H1 (cell line): ENCODE results near the gene OOSP3. TPM values are rescaled to one million over a fixed set of nuclear protein-coding genes. Genes with fewer than 3 reads are reported as not detected.

Experiments used
- CTCF ChIA-PET: fragments of 300-600 bp; sonication (Branson Sonifier 250); formaldehyde crosslinking; loops from one replicate; lab custom pipeline; 2021; ENCODE audit not compliant: partially characterized antibody; lab: Charles Lee
- POLR2A ChIA-PET: fragments of 300-600 bp; sonication (Branson Sonifier 250); formaldehyde crosslinking; loops from one replicate; lab custom pipeline; 2021; ENCODE audit warnings: inconsistent platforms; ENCODE audit not compliant: partially characterized antibody; lab: Charles Lee
- DNase-seq, 2 experiments: peaks; one replicate each; pipeline versions ENCODE4 v3.0.0 to v3.0.0-alpha.2; 2010 to 2022; ENCODE audit warnings: low spot score in 2 of 2, low read depth in 1 of 2, mixed read lengths in 1 of 2
- FAIRE-seq: peaks from 2 replicates; lab custom pipeline; 2011; peaks lifted over from hg19 to GRCh38; lab: Jason Lieb, UNC
- H2AFZ ChIP-seq: 2 replicates; pipeline ENCODE4 v1.8.1; 2012; ENCODE audit warnings: low read length, inconsistent platforms
- H2AK5ac ChIP-seq: 2 replicates; pipeline ENCODE4 v1.6.1; 2013; ENCODE audit warnings: low read depth, low read length
- H2BK120ac ChIP-seq: replicated peaks from 2 replicates; pipeline ENCODE3; 2013; ENCODE audit warnings: low read depth, low read length, inconsistent platforms
- H2BK12ac ChIP-seq: 2 replicates; pipeline ENCODE4 v1.6.1; 2013; ENCODE audit warnings: low read depth, low read length
- H2BK15ac ChIP-seq: 2 replicates; pipeline ENCODE4 v1.6.1; 2013; ENCODE audit warnings: low read length
- H2BK20ac ChIP-seq: 2 replicates; pipeline ENCODE4 v1.6.1; 2013; ENCODE audit warnings: low read length
- H2BK5ac ChIP-seq: 2 replicates; pipeline ENCODE4 v1.6.1; 2013; ENCODE audit warnings: low read depth, low read length
- H3K14ac ChIP-seq: 2 replicates; pipeline ENCODE4 v1.6.1; 2013; ENCODE audit warnings: inconsistent platforms; ENCODE audit not compliant: insufficient read length
- H3K18ac ChIP-seq: 2 replicates; pipeline ENCODE4 v1.6.1; 2013; ENCODE audit warnings: low read length; ENCODE audit errors: extremely low read depth
- H3K23ac ChIP-seq: 2 replicates; pipeline ENCODE4 v1.6.1; 2013; ENCODE audit warnings: inconsistent platforms; ENCODE audit not compliant: insufficient read length
- H3K23me2 ChIP-seq: 2 replicates; pipeline ENCODE4 v1.6.1; 2013; ENCODE audit warnings: low read depth, low read length
- H3K27ac ChIP-seq: 2 replicates; pipeline ENCODE4 v1.6.1; 2011; ENCODE audit warnings: low read depth, low read length, inconsistent platforms
- H3K27me3 ChIP-seq, 4 experiments: replicated peaks in 1 of 4; 1 replicate in 1 of 4; 2 replicates in 3 of 4; pipeline versions ENCODE4 v1.6.1 to v1.8.1; 2011 to 2013; ENCODE audit warnings: low read length in 3 of 4, mild to moderate bottlenecking in 3 of 4, inconsistent platforms in 2 of 4, mixed read lengths in 2 of 4, moderate library complexity in 1 of 4; ENCODE audit not compliant: control insufficient read depth in 3 of 4, insufficient read depth in 3 of 4; ENCODE audit errors: extremely low read depth in 1 of 4
- H3K36me3 ChIP-seq, 4 experiments: 2 replicates each; pipeline versions ENCODE4 v1.6.1 to v1.8.1; 2011 to 2013; ENCODE audit warnings: mild to moderate bottlenecking in 4 of 4, low read length in 3 of 4, moderate library complexity in 2 of 4, control low read depth in 1 of 4, inconsistent platforms in 1 of 4; ENCODE audit not compliant: insufficient read depth in 4 of 4, control insufficient read depth in 2 of 4
- H3K4ac ChIP-seq: replicated peaks from 2 replicates; pipeline ENCODE3; 2013; ENCODE audit warnings: low read length, low read depth, mixed read lengths, inconsistent platforms; ENCODE audit not compliant: insufficient read length
- H3K4me1 ChIP-seq, 4 experiments: replicated peaks in 1 of 4; 1 replicate in 1 of 4; 2 replicates in 3 of 4; pipeline versions ENCODE4 v1.6.1 to v1.8.1; 2011 to 2013; ENCODE audit warnings: low read length in 3 of 4, inconsistent platforms in 2 of 4, mixed read lengths in 1 of 4; ENCODE audit not compliant: insufficient read depth in 4 of 4, control insufficient read depth in 3 of 4
- H3K4me2 ChIP-seq, 2 experiments: 2 replicates each; pipeline versions ENCODE4 v1.6.1 to v1.8.1; 2011 to 2013; ENCODE audit warnings: low read depth in 2 of 2, low read length in 2 of 2, control low read depth in 1 of 2, inconsistent platforms in 1 of 2, mild to moderate bottlenecking in 1 of 2; ENCODE audit not compliant: insufficient read depth in 1 of 2
- H3K4me3 ChIP-seq, 4 experiments: fragments of 200-600, 300-600 bp in 1 of 4; sonication (generic), shearing (Covaris generic), sonication (Bioruptor Twin) in 1 of 4; 2 replicates each; pipeline versions ENCODE4 v1.5.1 to v1.8.1; 2011 to 2016; ENCODE audit warnings: low read length in 4 of 4, low read depth in 3 of 4, control low read depth in 2 of 4, inconsistent platforms in 2 of 4, mild to moderate bottlenecking in 2 of 4, mixed read lengths in 1 of 4, moderate library complexity in 1 of 4; ENCODE audit not compliant: insufficient read depth in 2 of 4; ENCODE audit errors: extremely low read depth in 1 of 4
- H3K56ac ChIP-seq: replicated peaks from 2 replicates; pipeline ENCODE3; 2013; ENCODE audit warnings: low read depth, mild to moderate bottlenecking, mixed read lengths, low read length, inconsistent platforms; ENCODE audit not compliant: insufficient read length
- H3K79me1 ChIP-seq: 2 replicates; pipeline ENCODE4 v1.6.1; 2013; ENCODE audit warnings: low read depth, low read length, control low read depth
- H3K79me2 ChIP-seq, 2 experiments: 2 replicates each; pipeline versions ENCODE4 v1.6.1 to v1.8.1; 2012 to 2013; ENCODE audit warnings: low read length in 2 of 2, mild to moderate bottlenecking in 2 of 2, inconsistent platforms in 1 of 2; ENCODE audit not compliant: insufficient read depth in 2 of 2, control insufficient read depth in 1 of 2
- H3K9ac ChIP-seq, 4 experiments: replicated peaks in 1 of 4; 1 replicate in 1 of 4; 2 replicates in 3 of 4; pipeline versions ENCODE4 v1.6.1 to v1.8.1; 2011 to 2013; ENCODE audit warnings: low read depth in 3 of 4, low read length in 3 of 4, control low read depth in 2 of 4, mild to moderate bottlenecking in 2 of 4, moderate library complexity in 2 of 4, inconsistent platforms in 1 of 4; ENCODE audit errors: extremely low read depth in 1 of 4
- H3K9me3 ChIP-seq, 2 experiments: 2 replicates each; pipeline versions ENCODE4 v1.6.1 to v1.8.1; 2012 to 2013; ENCODE audit warnings: mild to moderate bottlenecking in 2 of 2, moderate library complexity in 2 of 2, control low read depth in 1 of 2, inconsistent platforms in 1 of 2, low read depth in 1 of 2, low read length in 1 of 2, mixed read lengths in 1 of 2; ENCODE audit not compliant: insufficient read depth in 2 of 2
- H4K20me1 ChIP-seq, 2 experiments: replicated peaks in 1 of 2; 2 replicates each; pipeline versions ENCODE3 to v1.8.1; 2011 to 2013; ENCODE audit warnings: inconsistent platforms in 2 of 2, low read length in 2 of 2, mild to moderate bottlenecking in 1 of 2; ENCODE audit not compliant: insufficient read depth in 2 of 2, control insufficient read depth in 1 of 2
- H4K5ac ChIP-seq: 2 replicates; pipeline ENCODE4 v1.6.1; 2013; ENCODE audit warnings: low read length, low read depth, mixed read lengths, inconsistent platforms; ENCODE audit not compliant: insufficient read length
- H4K8ac ChIP-seq: 2 replicates; pipeline ENCODE4 v1.8.0; 2013; ENCODE audit warnings: mild to moderate bottlenecking, moderate library complexity, low read length, inconsistent platforms; ENCODE audit not compliant: insufficient read depth; ENCODE audit errors: extremely low read depth
- H4K91ac ChIP-seq: replicated peaks from 2 replicates; pipeline ENCODE3; 2013; ENCODE audit warnings: low read length, mixed read lengths, inconsistent platforms; ENCODE audit not compliant: insufficient read length
- RNF2 ChIP-seq: fragments of 200-900, 300-1000 bp; sonication (generic); IDR thresholded peaks from 2 replicates; pipeline ENCODE4 v1.7.1; 2016; ENCODE audit warnings: borderline replicate concordance, low read depth, mild to moderate bottlenecking, antibody characterized with exemption, low read length; ENCODE audit not compliant: poor library complexity, severe bottlenecking; ENCODE audit errors: missing control alignments
- polyA plus RNA-seq, 7 experiments: library from polyadenylated mRNA; depleted of rRNA in 3 of 7; stranded (reverse) in 5 of 7; unstranded in 2 of 7; fragments of >200 nt in 5 of 7; fragments of 200-250 nt in 2 of 7; gene quantifications; 1 replicate in 5 of 7; 2 replicates in 1 of 7; 4 replicates in 1 of 7; pipeline versions ENCODE4 v1.2.1 to v1.2.3, GENCODE V29; 2011 to 2013; ENCODE audit warnings: missing spikeins in 2 of 7, mixed read lengths in 2 of 7
- total RNA-seq: library from RNA; stranded (reverse); fragmentation: NEBNext Ultra II Directional; extraction: Animal tissue kit (Norgen Biotek cat#: 25700); gene quantifications from 2 replicates; pipeline ENCODE4 v1.2.1, GENCODE V29; 2021

The OOSP3 gene
- total and polyA plus RNA-seq, 2 of the 8 experiments (the other 6 are each of a cell fraction or from before 2014, with no cell fraction given): not detected

GRCh38 chr11:59859673-59860072 lies 18.9 kb upstream of the OOSP3 start:
- H4K8ac ChIP-seq: no peak overlapping the region
- no peaks in the 10 kb centered on the region for H3K9me3 ChIP-seq
- no peaks in the 10 kb centered on the region for H3K79me1 ChIP-seq
- no peaks in the 10 kb centered on the region for H4K20me1 ChIP-seq
- no peak overlapping the region for H3K9ac ChIP-seq
- no peak overlapping the region for H2BK12ac ChIP-seq
- H4K5ac ChIP-seq: no peak overlapping the region
- no peak overlapping the region for H2AFZ ChIP-seq
- ChIA-PET POLR2A (no interaction called here), CTCF (interaction anchor here (0.6 kb wide), 1 partner anchor 405 kb away, joined by 3 read pairs; no protein-coding TSS in a partner anchor)
- H3K36me3 ChIP-seq: no peaks in the 10 kb centered on the region
- no peak for TF ChIP-seq RNF2
- H3K4me2 ChIP-seq: no peak overlapping the region
- H3K27me3 ChIP-seq: no peaks in the 10 kb centered on the region
- DNase-seq (no peak), FAIRE-seq (no peak)
- no peak overlapping the region for H2BK20ac ChIP-seq
- H3K79me2 ChIP-seq: no peaks in the 10 kb centered on the region
- no peak overlapping the region for H3K27ac ChIP-seq
- H2BK120ac ChIP-seq: no peak overlapping the region
- no peak overlapping the region for H3K14ac ChIP-seq
- H3K23ac ChIP-seq: no peak overlapping the region
- H3K18ac ChIP-seq: no peak overlapping the region
- no peak overlapping the region for H3K4me3 ChIP-seq
- H3K4ac ChIP-seq: no peak overlapping the region
- no peak overlapping the region for H2BK15ac ChIP-seq
- H3K4me1 ChIP-seq: peaks cover 0 to 8% (median 3%) of the 10 kb centered on the region in 4 experiments; a peak in 4 of 7 replicates
- H2BK5ac ChIP-seq: no peak overlapping the region
- H2AK5ac ChIP-seq: no peak overlapping the region
- no peak overlapping the region for H4K91ac ChIP-seq
- H3K56ac ChIP-seq: no peak overlapping the region
- H3K23me2 ChIP-seq: no peaks in the 10 kb centered on the region
